Vagina (tissue), 2 donors: ENCODE data around the gene FGG. TPM values are rescaled to one million over a fixed set of nuclear protein-coding genes. Genes with fewer than 3 reads are reported as not detected.

Source experiments
- DNase-seq, 2 donors: peaks; one replicate each; pipeline ENCODE4 v3.0.0-alpha.2; 2017; ENCODE audit errors: extremely low spot score in 2 of 2
- H3K27ac ChIP-seq: fragments of 200-600 bp; sonication (generic); one replicate; pipeline ENCODE4 v1.5.1; 2019
- H3K27me3 ChIP-seq: fragments of 200-600 bp; sonication (generic); one replicate; pipeline ENCODE4 v1.5.1; 2019
- H3K36me3 ChIP-seq, 2 donors: fragments of 200-600 bp; sonication (generic); one replicate each; pipeline ENCODE4 v1.5.1; 2017 to 2019
- H3K4me1 ChIP-seq: fragments of 200-600 bp; sonication (generic); one replicate; pipeline ENCODE4 v1.5.1; 2019
- H3K4me3 ChIP-seq, 2 donors: fragments of 200-600 bp; sonication (generic); 1 replicate in 1 of 2; 2 replicates in 1 of 2; pipeline ENCODE4 v1.5.1; 2016 to 2019
- H3K9me3 ChIP-seq: fragments of 200-600 bp; sonication (generic); one replicate; pipeline ENCODE4 v1.5.1; 2019
- POLR2A ChIP-seq, 2 donors: fragments of 450-650 bp; IDR thresholded peaks; one replicate each; pipeline ENCODE4 v1.6.1; 2017; ENCODE audit warnings: antibody characterized with exemption in 2 of 2, mild to moderate bottlenecking in 2 of 2, moderate library complexity in 2 of 2
- POLR2AphosphoS5 ChIP-seq, 2 donors: sonication (generic); formaldehyde crosslinking; IDR thresholded peaks; one replicate each; pipeline ENCODE4 v1.9.0; 2017; ENCODE audit warnings: antibody characterized with exemption in 2 of 2, mild to moderate bottlenecking in 2 of 2, low read depth in 1 of 2; ENCODE audit not compliant: insufficient read depth in 1 of 2
- intact Hi-C: fragments of 100-400 bp; cut with DNase I; formaldehyde crosslinking; loops from one replicate; pipeline ENCODE4 v1.15.1; 2023
- total RNA-seq: library from RNA; depleted of rRNA; stranded (reverse); fragments of >200 nt; gene quantifications from one replicate; pipeline ENCODE4 v1.2.3, GENCODE V29; 2016
- TF ChIP-seq, protein P1 (sequence below), 3 experiments: fragments of 450-650 bp in 2 of 3; fragments of 200-600 bp in 1 of 3; sonication (generic) in 1 of 3; IDR thresholded peaks; one replicate each; pipeline ENCODE4 v1.5.1; 2017 to 2019; ENCODE audit warnings: antibody characterized with exemption in 3 of 3, mild to moderate bottlenecking in 2 of 3, moderate library complexity in 2 of 3

The FGG gene
- total RNA-seq, 1 donor from 2014 or later, result not detected

DNA sequence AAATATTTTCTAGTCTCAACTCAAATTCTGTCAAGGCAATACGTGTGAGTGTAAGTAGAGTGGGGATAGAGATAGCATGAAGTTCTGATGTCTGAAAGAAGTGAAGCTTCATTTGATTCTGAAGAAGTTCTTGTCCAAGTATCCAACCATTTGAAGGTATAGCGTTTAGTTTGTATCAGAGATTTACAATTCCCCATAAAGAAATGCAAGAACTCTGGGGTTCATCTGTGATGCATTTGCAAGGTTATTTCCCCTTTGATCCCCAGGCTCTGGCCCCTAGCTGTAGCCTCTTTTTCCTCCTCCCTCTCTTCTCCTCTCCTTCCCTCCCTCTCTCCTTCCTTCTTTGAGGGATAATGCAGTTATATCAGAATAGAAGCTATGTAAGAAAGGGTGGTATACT is 29.7 kb downstream of the FGG start:
- TF ChIP-seq, protein P1, sequence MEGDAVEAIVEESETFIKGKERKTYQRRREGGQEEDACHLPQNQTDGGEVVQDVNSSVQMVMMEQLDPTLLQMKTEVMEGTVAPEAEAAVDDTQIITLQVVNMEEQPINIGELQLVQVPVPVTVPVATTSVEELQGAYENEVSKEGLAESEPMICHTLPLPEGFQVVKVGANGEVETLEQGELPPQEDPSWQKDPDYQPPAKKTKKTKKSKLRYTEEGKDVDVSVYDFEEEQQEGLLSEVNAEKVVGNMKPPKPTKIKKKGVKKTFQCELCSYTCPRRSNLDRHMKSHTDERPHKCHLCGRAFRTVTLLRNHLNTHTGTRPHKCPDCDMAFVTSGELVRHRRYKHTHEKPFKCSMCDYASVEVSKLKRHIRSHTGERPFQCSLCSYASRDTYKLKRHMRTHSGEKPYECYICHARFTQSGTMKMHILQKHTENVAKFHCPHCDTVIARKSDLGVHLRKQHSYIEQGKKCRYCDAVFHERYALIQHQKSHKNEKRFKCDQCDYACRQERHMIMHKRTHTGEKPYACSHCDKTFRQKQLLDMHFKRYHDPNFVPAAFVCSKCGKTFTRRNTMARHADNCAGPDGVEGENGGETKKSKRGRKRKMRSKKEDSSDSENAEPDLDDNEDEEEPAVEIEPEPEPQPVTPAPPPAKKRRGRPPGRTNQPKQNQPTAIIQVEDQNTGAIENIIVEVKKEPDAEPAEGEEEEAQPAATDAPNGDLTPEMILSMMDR (IDR thresholded peaks at IDR 0.05), result no peak
- TF ChIP-seq POLR2AphosphoS5 (IDR thresholded peaks at IDR 0.05; ENCODE audit: insufficient read depth in 1 of 2, low read depth in 1 of 2), result no peak
- no peak for TF ChIP-seq POLR2A (IDR thresholded peaks at IDR 0.05)
- intact Hi-C loops, result no loop called here
- Histone ChIP-seq H3K4me1 (no peaks in the 10 kb centered on the region), H3K36me3 (no peaks in the 10 kb centered on the region), H3K27ac (no peak overlapping the region), H3K9me3 (no peaks in the 10 kb centered on the region), H3K27me3 (no peaks in the 10 kb centered on the region), H3K4me3 (no peak overlapping the region)
- DNase-seq, result no peak

DNA sequence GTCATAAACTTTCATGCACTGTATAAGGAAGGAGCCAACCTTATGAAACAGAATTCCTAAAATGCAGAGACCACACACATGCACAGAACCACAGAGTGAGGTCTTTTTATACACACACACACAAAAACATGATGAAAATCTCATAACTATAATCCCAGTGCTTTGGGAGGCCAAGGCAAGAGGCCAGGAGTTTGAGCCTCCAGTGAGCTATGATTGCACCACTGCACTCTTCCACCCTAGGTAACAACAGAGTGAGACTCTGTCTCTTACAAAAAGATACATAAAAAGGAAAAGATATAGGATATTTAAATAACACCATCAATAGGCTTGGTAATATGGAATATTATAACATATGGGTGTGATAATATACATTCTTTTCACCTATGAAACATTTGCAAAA is 32.5 kb downstream of the FGG start:
- intact Hi-C loops, result no loop called here
- TF ChIP-seq POLR2A (IDR thresholded peaks at IDR 0.05), result no peak
- no peak for TF ChIP-seq POLR2AphosphoS5 (IDR thresholded peaks at IDR 0.05; ENCODE audit: insufficient read depth in 1 of 2, low read depth in 1 of 2)
- TF ChIP-seq, protein P1 (IDR thresholded peaks at IDR 0.05), result no peak

DNA sequence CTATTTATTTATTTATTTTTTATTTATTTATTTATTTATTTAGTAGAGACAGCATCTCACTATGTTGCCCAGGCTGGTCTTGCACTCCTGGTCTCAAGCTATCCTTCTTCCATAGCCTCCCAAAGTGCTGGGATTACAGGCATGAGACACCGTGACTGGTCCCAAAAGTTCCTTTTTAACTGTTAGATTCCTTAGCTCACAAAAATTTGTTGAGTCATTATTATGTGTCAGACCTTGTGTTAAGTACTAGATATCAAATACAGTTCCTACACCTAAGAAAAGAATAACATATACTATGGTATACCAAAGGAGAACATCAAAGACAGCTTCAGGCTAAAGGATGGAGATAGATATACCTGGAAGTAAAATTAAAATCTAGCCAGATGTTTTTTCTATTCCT is 33.5 kb downstream of the FGG start:
- no peak for DNase-seq
- TF ChIP-seq POLR2AphosphoS5 (IDR thresholded peaks at IDR 0.05; ENCODE audit: insufficient read depth in 1 of 2, low read depth in 1 of 2), result no peak
- TF ChIP-seq, protein P1 (IDR thresholded peaks at IDR 0.05), result no peak
- TF ChIP-seq POLR2A (IDR thresholded peaks at IDR 0.05), result no peak
- Histone ChIP-seq H3K36me3 (no peaks in the 10 kb centered on the region), H3K4me1 (no peaks in the 10 kb centered on the region), H3K27me3 (no peaks in the 10 kb centered on the region), H3K27ac (no peak overlapping the region), H3K9me3 (no peaks in the 10 kb centered on the region), H3K4me3 (no peak overlapping the region)
- intact Hi-C loops, result no loop called here

More for the DNA sequence above, 32.5 kb downstream of the FGG start:
- no peak for DNase-seq
- no peaks in the 10 kb centered on the region for H3K9me3 ChIP-seq
- no peaks in the 10 kb centered on the region for H3K4me1 ChIP-seq
- H3K36me3 ChIP-seq, result no peaks in the 10 kb centered on the region
- no peak overlapping the region for H3K27ac ChIP-seq
- H3K4me3 ChIP-seq, result no peak overlapping the region
- no peaks in the 10 kb centered on the region for H3K27me3 ChIP-seq

DNA sequence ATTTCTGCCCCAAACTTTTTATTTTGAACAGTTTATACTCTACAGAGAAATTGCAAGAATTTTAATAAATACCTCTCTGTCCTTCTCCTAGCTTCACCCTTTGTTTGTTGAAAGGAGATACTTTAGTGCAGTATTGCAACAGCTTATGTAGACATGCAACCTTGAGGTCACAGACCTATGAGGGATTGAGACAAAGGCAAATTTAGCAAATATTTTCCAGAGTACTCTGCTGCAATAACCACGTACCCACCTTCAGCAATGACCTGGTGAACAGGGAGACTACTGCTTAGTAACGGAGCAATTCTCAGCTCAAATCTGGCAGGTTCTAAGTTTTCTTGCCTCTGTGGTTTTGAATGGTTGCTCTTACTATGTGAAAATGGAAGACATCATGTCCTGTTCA is 35.1 kb downstream of the FGG start:
- Histone ChIP-seq H3K4me1 (no peaks in the 10 kb centered on the region), H3K36me3 (no peaks in the 10 kb centered on the region), H3K27me3 (no peaks in the 10 kb centered on the region), H3K27ac (no peak overlapping the region), H3K9me3 (no peaks in the 10 kb centered on the region), H3K4me3 (no peak overlapping the region)
- no peak for TF ChIP-seq POLR2A (IDR thresholded peaks at IDR 0.05)
- TF ChIP-seq, protein P1 (IDR thresholded peaks at IDR 0.05), result no peak
- intact Hi-C loops, result no loop called here
- no peak for DNase-seq

DNA sequence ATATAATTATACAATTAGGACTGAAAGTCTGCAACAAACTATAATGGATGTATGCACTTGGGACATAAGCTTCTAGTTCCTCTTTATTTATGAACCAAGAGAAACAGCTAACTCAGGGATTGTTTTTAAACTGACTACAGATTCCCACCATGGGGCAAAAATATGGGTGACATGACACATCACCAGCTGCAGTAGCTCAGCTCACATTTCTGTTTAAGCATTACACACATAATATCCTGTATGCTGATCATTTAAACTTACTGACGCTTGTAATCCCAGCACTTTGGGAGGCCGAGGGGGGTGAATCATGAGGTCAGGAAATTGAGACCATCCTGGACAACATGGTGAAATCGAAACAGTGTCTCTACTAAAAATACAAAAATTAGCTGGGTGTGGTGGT is 38.1 kb downstream of the FGG start:
- DNase-seq, result no peak
- Histone ChIP-seq H3K27me3 (no peaks in the 10 kb centered on the region), H3K36me3 (no peaks in the 10 kb centered on the region), H3K9me3 (no peaks in the 10 kb centered on the region), H3K4me3 (no peak overlapping the region), H3K4me1 (no peaks in the 10 kb centered on the region), H3K27ac (no peak overlapping the region)
- intact Hi-C loops, result no loop called here
- TF ChIP-seq, protein P1 (IDR thresholded peaks at IDR 0.05), result no peak
- TF ChIP-seq POLR2A (IDR thresholded peaks at IDR 0.05) (no peak), POLR2AphosphoS5 (IDR thresholded peaks at IDR 0.05; ENCODE audit: insufficient read depth in 1 of 2, low read depth in 1 of 2) (no peak)
